Esophagus squamous epithelium (tissue), 5 donors: ENCODE results near the gene MED15. TPM values are rescaled to one million over a fixed set of nuclear protein-coding genes. Genes with fewer than 3 reads are reported as not detected.

Source experiments
- DNase-seq: peaks from one replicate; lab custom pipeline; 2025; lab: John Stamatoyannopoulos, UW
- H3K27ac ChIP-seq, 4 donors: fragments of 200-600 bp; sonication (generic); one replicate each; pipeline ENCODE4 v1.5.1; 2016 to 2019; ENCODE audit warnings: mild to moderate bottlenecking in 1 of 4
- H3K27me3 ChIP-seq, 4 donors: fragments of 200-600 bp; sonication (generic); 1 replicate in 3 of 4; 2 replicates in 1 of 4; pipeline versions ENCODE4 v1.5.1 to v1.6.0; 2017 to 2021; ENCODE audit warnings: antibody characterized with exemption in 1 of 4
- H3K36me3 ChIP-seq, 3 donors: fragments of 200-600 bp; sonication (generic); one replicate each; pipeline ENCODE4 v1.5.1; 2016 to 2019
- H3K4me1 ChIP-seq, 3 donors: fragments of 200-600 bp; sonication (generic); one replicate each; pipeline ENCODE4 v1.5.1; 2017 to 2019
- H3K4me3 ChIP-seq, 4 donors: fragments of 200-600 bp; sonication (generic); 1 replicate in 3 of 4; 2 replicates in 1 of 4; pipeline ENCODE4 v1.5.1; 2016 to 2019; ENCODE audit warnings: mild to moderate bottlenecking in 2 of 4, moderate library complexity in 1 of 4
- H3K9me3 ChIP-seq, 3 donors: fragments of 200-600 bp; sonication (generic); one replicate each; pipeline ENCODE4 v1.5.1; 2016 to 2019
- POLR2A ChIP-seq, 4 donors: fragments of 450-650 bp; IDR thresholded peaks; one replicate each; pipeline ENCODE4 v1.6.1; 2017; ENCODE audit warnings: antibody characterized with exemption in 4 of 4, mild to moderate bottlenecking in 4 of 4, moderate library complexity in 3 of 4
- WGBS, 2 donors: methylation state at CpG; one replicate each; pipeline ENCODE4 v1.1.5; 2018; 5-methylcytosine and 5-hydroxymethylcytosine counted together
- intact Hi-C: fragments of 100-400 bp; cut with DNase I; formaldehyde crosslinking; loops from one replicate; pipeline ENCODE4 v1.15.0; 2022
- total RNA-seq, 4 donors: library from RNA; depleted of rRNA; stranded (reverse); fragments of >200 nt; gene quantifications; one replicate each; pipeline ENCODE4 v1.1.0, GENCODE V29; 2016
- TF ChIP-seq, protein P1 (sequence below), 6 experiments: fragments of 450-650 bp in 4 of 6; fragments of 200-600 bp in 2 of 6; sonication (generic) in 2 of 6; IDR thresholded peaks; one replicate each; pipeline ENCODE4 v1.5.1; 2016 to 2019; ENCODE audit warnings: antibody characterized with exemption in 6 of 6, mild to moderate bottlenecking in 4 of 6, moderate library complexity in 4 of 6
- donor health status: DM: yes; HTN: yes; CAD: no.

Gene MED15
- total RNA-seq, 4 donors from 2014 or later: 31.6 to 51.4 (median 46.1) TPM

DNA sequence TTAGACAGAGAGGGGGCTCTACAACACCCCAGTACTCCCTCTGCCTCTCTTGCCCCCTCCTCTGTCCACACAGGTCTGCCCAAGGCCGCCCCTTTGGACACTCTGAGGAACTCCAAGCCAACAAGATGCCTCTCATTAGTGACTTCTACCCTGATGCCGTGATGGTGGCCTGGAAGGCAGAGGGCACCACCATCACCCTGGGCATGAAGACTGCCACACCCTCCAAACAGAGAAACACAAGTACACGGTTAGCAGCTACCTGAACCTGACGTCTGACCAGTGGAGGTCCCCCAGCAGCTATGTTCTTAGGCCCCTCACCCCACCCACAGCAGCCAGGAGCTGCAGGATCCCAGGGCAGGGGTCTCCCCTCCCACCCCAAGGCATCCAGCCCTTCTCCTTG is 125.1 kb downstream of the MED15 start:
- intact Hi-C loops: no loop called here
- H3K9me3 ChIP-seq: no peaks in the 10 kb centered on the region
- peaks cover 0 to 34% (median 0%) of the 10 kb centered on the region in 4 donors for H3K27me3 ChIP-seq
- DNase-seq: no peak
- WGBS, 2 donors: 34 to 67% methylated on average over 3 to 4 of the region's 4 CpGs
- no peak overlapping the region for H3K4me3 ChIP-seq
- no peaks in the 10 kb centered on the region for H3K36me3 ChIP-seq
- no peaks in the 10 kb centered on the region for H3K4me1 ChIP-seq
- TF ChIP-seq, protein P1, sequence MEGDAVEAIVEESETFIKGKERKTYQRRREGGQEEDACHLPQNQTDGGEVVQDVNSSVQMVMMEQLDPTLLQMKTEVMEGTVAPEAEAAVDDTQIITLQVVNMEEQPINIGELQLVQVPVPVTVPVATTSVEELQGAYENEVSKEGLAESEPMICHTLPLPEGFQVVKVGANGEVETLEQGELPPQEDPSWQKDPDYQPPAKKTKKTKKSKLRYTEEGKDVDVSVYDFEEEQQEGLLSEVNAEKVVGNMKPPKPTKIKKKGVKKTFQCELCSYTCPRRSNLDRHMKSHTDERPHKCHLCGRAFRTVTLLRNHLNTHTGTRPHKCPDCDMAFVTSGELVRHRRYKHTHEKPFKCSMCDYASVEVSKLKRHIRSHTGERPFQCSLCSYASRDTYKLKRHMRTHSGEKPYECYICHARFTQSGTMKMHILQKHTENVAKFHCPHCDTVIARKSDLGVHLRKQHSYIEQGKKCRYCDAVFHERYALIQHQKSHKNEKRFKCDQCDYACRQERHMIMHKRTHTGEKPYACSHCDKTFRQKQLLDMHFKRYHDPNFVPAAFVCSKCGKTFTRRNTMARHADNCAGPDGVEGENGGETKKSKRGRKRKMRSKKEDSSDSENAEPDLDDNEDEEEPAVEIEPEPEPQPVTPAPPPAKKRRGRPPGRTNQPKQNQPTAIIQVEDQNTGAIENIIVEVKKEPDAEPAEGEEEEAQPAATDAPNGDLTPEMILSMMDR (IDR thresholded peaks at IDR 0.05): no peak
- TF ChIP-seq POLR2A (IDR thresholded peaks at IDR 0.05): no peak
- H3K27ac ChIP-seq: no peak overlapping the region

DNA sequence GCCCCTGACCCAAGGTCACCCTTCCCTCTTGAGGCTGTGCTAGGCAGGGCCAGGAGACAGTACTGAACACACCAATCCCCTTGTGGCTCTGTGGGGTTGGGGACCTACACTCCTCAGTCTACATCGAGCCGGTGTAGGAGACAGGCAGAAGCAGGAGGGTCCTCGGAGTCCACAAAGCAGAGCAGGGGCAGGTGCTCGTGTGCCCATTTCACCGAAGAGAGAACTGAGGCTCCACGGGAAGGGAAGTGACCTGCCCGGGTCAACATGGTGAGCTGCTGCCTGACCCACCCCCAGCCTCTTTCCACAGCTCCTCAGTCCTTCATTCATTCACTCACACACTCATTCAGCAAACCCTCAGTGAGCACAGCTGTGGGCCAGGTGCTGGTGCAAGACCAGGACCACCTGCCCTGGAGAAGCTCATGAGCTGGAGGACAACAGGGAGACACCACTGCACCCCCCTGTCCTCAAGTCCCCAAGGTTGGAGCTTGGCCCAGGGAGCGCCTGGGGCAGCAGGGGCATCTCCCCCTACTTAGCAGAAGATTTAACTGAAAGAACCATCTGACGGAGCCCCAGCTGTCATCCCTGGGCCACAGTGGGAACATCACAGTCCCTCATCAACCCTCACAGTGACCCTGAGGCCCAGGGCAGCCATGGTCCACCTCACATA is 127.3 kb downstream of the MED15 start:
- no peak overlapping the region for H3K4me3 ChIP-seq
- no peaks in the 10 kb centered on the region for H3K9me3 ChIP-seq
- peaks cover 0 to 47% (median 0%) of the 10 kb centered on the region in 4 donors for H3K27me3 ChIP-seq
- WGBS, 2 donors: 67 to 79% methylated on average over 3 to 5 of the region's 9 CpGs
- no peak for TF ChIP-seq POLR2A (IDR thresholded peaks at IDR 0.05)
- TF ChIP-seq, protein P1 (IDR thresholded peaks at IDR 0.05): no peak
- intact Hi-C loops: no loop called here
- no peaks in the 10 kb centered on the region for H3K36me3 ChIP-seq
- no peaks in the 10 kb centered on the region for H3K4me1 ChIP-seq
- H3K27ac ChIP-seq: no peak overlapping the region
- no peak for DNase-seq

DNA sequence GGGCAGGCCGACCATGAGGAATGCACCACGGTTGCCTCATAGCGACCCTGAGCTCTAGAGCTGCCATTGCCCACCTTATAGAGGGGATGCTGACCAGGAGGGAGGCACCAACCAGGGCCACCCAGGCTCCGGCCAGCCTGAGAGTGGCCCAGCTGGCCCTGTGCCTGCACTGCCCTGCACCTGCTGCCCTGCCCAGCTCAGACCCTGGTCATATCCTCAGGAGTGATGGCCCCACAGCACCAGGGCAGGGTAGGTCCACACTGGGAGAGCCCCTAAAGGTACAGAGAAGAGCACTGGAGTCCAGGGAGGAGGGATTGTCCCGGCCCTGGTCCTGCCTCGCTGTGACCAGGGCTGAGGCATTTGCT is 127.8 kb downstream of the MED15 start:
- Histone ChIP-seq H3K27ac (no peak overlapping the region), H3K4me1 (no peaks in the 10 kb centered on the region), H3K9me3 (no peaks in the 10 kb centered on the region), H3K36me3 (no peaks in the 10 kb centered on the region), H3K27me3 (peaks cover 0 to 52% (median 0%) of the 10 kb centered on the region in 4 donors), H3K4me3 (no peak overlapping the region)
- 100% methylated on average over 2 of the region's 6 CpGs; no CpG with 5 or more reads in 1 of the 2 donors for WGBS, 2 donors
- no peak for TF ChIP-seq POLR2A (IDR thresholded peaks at IDR 0.05)
- TF ChIP-seq, protein P1 (IDR thresholded peaks at IDR 0.05): no peak
- DNase-seq: no peak
- intact Hi-C loops: no loop called here

DNA sequence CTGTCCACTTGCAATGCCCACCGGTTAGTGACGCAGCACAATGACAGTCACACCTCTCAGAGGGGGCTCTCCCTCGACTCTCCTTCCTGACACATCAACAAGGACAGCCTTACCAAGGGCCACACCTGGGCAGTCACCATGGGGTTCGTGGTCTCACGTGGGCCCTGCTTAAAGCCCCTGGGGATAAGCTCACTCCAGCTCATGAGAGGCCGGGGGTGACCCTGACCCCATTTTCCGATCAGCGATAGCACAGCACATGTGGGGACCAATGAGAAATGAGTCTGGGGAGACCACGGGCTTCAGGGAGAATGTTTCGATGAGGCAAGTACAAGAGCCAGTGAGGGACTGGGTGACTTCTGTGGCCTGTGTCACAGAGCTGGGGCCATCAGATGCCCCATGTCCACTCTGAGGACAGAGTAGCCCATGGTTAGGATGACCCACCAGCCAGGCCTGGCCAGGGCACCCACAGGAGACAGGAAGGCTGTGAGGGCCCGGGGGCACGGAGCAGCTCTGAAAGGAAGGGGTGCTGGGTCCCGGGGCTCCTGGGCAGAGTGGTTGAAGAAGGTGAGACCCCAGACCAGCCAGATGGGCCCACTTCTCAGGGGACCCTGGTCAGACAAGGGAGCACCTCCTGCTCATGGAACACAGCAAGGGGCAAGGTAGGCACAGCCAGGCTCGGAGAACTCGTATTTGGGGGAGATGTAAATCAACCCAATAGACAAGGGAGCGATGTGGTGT is 128.8 kb downstream of the MED15 start:
- DNase-seq: no peak
- no peak for TF ChIP-seq POLR2A (IDR thresholded peaks at IDR 0.05)
- TF ChIP-seq, protein P1 (IDR thresholded peaks at IDR 0.05): no peak
- Histone ChIP-seq H3K27ac (no peak overlapping the region), H3K4me1 (no peaks in the 10 kb centered on the region), H3K27me3 (peaks cover 0 to 60% (median 0%) of the 10 kb centered on the region in 4 donors), H3K36me3 (no peaks in the 10 kb centered on the region), H3K9me3 (no peaks in the 10 kb centered on the region), H3K4me3 (no peak overlapping the region)
- 86 to 89% methylated on average over 6 to 9 of the region's 16 CpGs for WGBS, 2 donors
- intact Hi-C loops: no loop called here

DNA sequence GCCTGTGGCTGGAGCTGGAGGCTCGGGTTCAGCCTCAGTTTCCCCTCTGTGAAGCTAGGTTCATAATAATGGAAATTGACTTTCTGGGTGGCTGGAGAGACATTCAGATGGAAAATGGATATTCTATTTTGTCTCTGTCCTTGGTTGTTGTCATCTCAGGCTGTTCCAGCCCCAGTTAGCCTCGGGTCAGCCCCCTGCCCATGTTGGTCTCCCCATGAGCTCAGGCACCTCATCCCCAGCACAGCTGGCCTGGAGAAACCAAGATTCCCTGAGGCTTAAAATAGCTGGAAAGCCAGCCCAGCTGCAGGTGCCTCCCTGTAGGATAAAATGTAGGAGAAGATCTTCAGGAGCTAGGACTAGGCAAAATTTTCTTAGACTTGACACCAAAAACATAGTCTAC is 129.5 kb downstream of the MED15 start:
- WGBS, 2 donors: 75 to 92% methylated on average over 1 of the region's 2 CpGs
- intact Hi-C loops: no loop called here
- DNase-seq: no peak
- TF ChIP-seq POLR2A (IDR thresholded peaks at IDR 0.05): no peak
- TF ChIP-seq, protein P1 (IDR thresholded peaks at IDR 0.05): no peak
- Histone ChIP-seq H3K36me3 (no peaks in the 10 kb centered on the region), H3K27ac (no peak overlapping the region), H3K27me3 (peaks cover 0 to 67% (median 0%) of the 10 kb centered on the region in 4 donors), H3K4me1 (no peaks in the 10 kb centered on the region), H3K9me3 (no peaks in the 10 kb centered on the region), H3K4me3 (no peak overlapping the region)
